BLaER1 treated with 17β-estradiol and CSF1 and Interleukin-3, amounts not matched to agents 10 nM and 100 nM (cell line): ENCODE measurements around the gene CPE.

ENCODE experiments used
- H3K27ac ChIP-seq, 11 experiments: shearing (Covaris generic); formaldehyde crosslinking; 2 replicates each; pipeline ENCODE4 v1.8.1; 2022
- H3K27me3 ChIP-seq, 11 experiments: shearing (Covaris generic); formaldehyde crosslinking; 2 replicates each; pipeline ENCODE4 v1.8.1; 2022
- H3K36me3 ChIP-seq, 11 experiments: shearing (Covaris generic); formaldehyde crosslinking; 2 replicates each; pipeline ENCODE4 v1.8.1; 2022
- H3K4me1 ChIP-seq, 10 experiments: shearing (Covaris generic); formaldehyde crosslinking; 2 replicates each; pipeline ENCODE4 v1.8.1; 2022
- H3K4me2 ChIP-seq, 11 experiments: shearing (Covaris generic); formaldehyde crosslinking; 2 replicates each; pipeline ENCODE4 v1.8.1; 2022
- H3K4me3 ChIP-seq, 10 experiments: shearing (Covaris generic); formaldehyde crosslinking; 2 replicates each; pipeline ENCODE4 v1.8.1; 2022
- H3K9ac ChIP-seq, 11 experiments: shearing (Covaris generic); formaldehyde crosslinking; 2 replicates each; pipeline ENCODE4 v1.8.1; 2022
- H3K9me3 ChIP-seq, 11 experiments: shearing (Covaris generic); formaldehyde crosslinking; replicated peaks in 1 of 11; 2 replicates each; pipeline ENCODE4 v1.8.1; 2022
- H4K20me1 ChIP-seq, 11 experiments: shearing (Covaris generic); formaldehyde crosslinking; 2 replicates each; pipeline ENCODE4 v1.8.1; 2022
- Cebpa-rat ChIP-seq, 11 experiments: shearing (Covaris generic); IDR thresholded peaks; 2 replicates each; pipeline ENCODE4 v1.8.1; 2022

Gene CPE

DNA sequence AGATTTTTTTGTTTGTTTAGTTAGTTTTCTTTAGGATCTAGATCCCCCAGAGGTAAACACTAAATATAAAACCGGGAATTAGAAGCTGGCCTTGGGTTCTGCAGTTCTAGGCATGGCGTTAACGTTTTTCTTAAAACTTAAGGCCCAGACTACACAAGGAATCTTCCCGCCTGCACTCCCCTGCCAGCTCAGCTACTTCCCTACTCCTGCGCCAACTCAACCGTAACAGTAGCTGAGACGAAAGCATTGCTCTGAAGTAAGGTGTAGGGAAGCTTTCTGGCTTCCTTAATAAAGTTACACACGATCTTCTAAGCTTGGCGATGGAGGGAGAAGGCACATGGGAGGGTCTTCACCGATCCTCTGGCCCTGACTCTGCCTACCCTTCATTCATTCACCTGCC, 37.1 kb downstream of the CPE start:
- Histone ChIP-seq H4K20me1 (no peaks in the 10 kb centered on the region), H3K9ac (no peak overlapping the region), H3K27ac (no peak overlapping the region), H3K4me3 (no peak overlapping the region), H3K4me1 (no peaks in the 10 kb centered on the region), H3K9me3 (no peaks in the 10 kb centered on the region), H3K4me2 (no peak overlapping the region), H3K27me3 (no peaks in the 10 kb centered on the region), H3K36me3 (no peaks in the 10 kb centered on the region)
- TF ChIP-seq Cebpa-rat (IDR thresholded peaks at IDR 0.05): no peak

DNA sequence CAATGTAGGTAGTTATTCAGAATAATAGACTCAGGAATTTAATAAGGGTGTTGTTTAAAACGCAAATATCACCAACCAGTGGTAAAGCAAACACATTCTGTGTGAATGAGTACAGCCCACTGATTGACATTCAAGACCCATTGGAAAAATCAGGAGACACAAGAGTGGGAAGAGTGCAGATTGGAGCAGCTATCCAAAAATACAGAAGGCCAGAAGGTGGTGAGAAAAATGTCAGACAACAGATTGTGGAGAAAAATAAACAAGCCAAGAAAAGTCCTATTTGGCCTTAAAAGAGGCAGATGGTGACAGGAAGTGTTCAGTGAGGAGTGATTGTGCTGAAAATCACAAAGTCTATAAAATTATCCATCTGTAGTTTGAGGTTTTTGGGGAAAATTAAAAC, 39.3 kb downstream of the CPE start:
- TF ChIP-seq Cebpa-rat (IDR thresholded peaks at IDR 0.05): no peak
- H3K4me1 ChIP-seq: no peaks in the 10 kb centered on the region
- no peak overlapping the region for H3K9ac ChIP-seq
- no peaks in the 10 kb centered on the region for H3K9me3 ChIP-seq
- H3K27ac ChIP-seq: no peak overlapping the region
- no peaks in the 10 kb centered on the region for H3K36me3 ChIP-seq
- H3K4me3 ChIP-seq: no peak overlapping the region
- no peaks in the 10 kb centered on the region for H4K20me1 ChIP-seq
- no peaks in the 10 kb centered on the region for H3K27me3 ChIP-seq
- no peak overlapping the region for H3K4me2 ChIP-seq

DNA sequence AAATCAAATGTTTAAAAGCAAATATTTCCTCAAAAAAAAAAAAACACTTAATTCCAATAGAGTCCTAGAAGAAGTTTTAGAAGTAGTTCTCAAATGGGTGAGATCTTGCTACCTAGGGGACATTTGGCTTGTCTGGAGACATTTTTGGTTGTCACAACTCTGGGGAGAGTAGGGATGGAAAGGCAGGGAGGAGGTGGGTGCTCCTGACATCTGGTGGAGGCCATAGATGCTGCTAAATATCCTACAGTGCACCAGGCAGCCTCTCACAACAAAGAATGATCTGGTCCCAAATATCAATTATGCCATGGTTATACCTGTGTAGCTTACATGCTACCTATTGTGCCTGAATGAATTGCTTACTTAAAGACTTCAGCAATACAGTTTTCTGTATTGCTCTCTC, 46.8 kb downstream of the CPE start:
- Histone ChIP-seq H3K9ac (no peak overlapping the region), H3K4me2 (no peak overlapping the region), H3K27me3 (no peaks in the 10 kb centered on the region), H3K4me3 (no peak overlapping the region), H3K27ac (no peak overlapping the region), H3K9me3 (peaks cover 8 to 24% (median 15%) of the 10 kb centered on the region in 11 experiments; a peak in 21 of 22 replicates), H3K4me1 (peaks cover 0 to 9% (median 0%) of the 10 kb centered on the region in 10 experiments; a peak in 4 of 20 replicates), H4K20me1 (no peaks in the 10 kb centered on the region), H3K36me3 (no peaks in the 10 kb centered on the region)
- no peak for TF ChIP-seq Cebpa-rat (IDR thresholded peaks at IDR 0.05)

DNA sequence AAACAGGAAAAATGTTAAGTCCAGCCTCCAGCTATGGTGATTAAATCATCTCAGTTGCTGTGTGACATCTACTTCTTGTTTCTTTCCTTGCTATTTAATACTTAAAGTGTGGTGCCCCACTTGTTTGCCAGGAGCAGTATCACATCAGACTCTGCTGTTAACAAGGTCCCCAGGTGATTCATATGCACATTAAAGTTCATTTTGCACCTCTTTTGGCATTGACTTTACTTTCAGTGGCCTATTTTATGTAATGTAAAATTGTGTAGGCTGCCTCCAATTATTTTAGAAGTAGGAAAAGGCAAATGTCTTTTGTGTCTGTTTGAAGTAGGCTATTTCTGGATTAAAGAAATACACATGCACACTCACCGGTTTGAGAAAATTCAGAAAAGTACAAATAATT, 47.5 kb downstream of the CPE start:
- no peak overlapping the region for H3K9ac ChIP-seq
- H3K4me3 ChIP-seq: no peak overlapping the region
- H3K9me3 ChIP-seq: peaks cover 8 to 24% (median 15%) of the 10 kb centered on the region in 11 experiments; a peak in 21 of 22 replicates
- H3K4me2 ChIP-seq: no peak overlapping the region
- H3K36me3 ChIP-seq: no peaks in the 10 kb centered on the region
- no peaks in the 10 kb centered on the region for H4K20me1 ChIP-seq
- no peak for TF ChIP-seq Cebpa-rat (IDR thresholded peaks at IDR 0.05)
- no peak overlapping the region for H3K27ac ChIP-seq
- no peaks in the 10 kb centered on the region for H3K27me3 ChIP-seq
- peaks cover 0 to 9% (median 0%) of the 10 kb centered on the region in 10 experiments; a peak in 4 of 20 replicates for H3K4me1 ChIP-seq

DNA sequence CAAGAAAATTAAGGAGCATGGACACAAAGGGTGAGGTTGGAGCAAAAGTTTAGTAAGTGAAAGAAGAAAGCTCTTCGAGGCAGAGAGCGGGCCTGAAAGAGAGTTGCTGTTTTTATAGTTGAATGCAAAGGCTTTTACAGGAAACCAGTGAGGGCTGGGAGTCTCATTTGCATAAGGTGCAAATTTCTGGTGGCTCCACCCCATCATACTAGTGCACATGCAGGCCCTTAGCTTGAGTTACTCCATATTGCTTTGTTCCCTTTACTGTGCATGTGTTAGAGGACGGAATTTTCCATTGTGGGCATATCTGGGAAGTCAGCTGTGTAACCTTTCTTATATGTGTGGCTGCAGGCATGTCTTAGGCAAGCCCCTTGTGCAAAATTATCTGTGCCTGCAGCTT, 48.0 kb downstream of the CPE start:
- H3K4me2 ChIP-seq: no peak overlapping the region
- no peaks in the 10 kb centered on the region for H3K36me3 ChIP-seq
- H3K27me3 ChIP-seq: no peaks in the 10 kb centered on the region
- H3K27ac ChIP-seq: no peak overlapping the region
- H3K9me3 ChIP-seq: peaks cover 8 to 24% (median 15%) of the 10 kb centered on the region in 11 experiments; a peak in 21 of 22 replicates
- H3K9ac ChIP-seq: no peak overlapping the region
- H3K4me1 ChIP-seq: peaks cover 0 to 9% (median 0%) of the 10 kb centered on the region in 10 experiments; a peak in 4 of 20 replicates
- H4K20me1 ChIP-seq: no peaks in the 10 kb centered on the region
- H3K4me3 ChIP-seq: no peak overlapping the region
- no peak for TF ChIP-seq Cebpa-rat (IDR thresholded peaks at IDR 0.05)

DNA sequence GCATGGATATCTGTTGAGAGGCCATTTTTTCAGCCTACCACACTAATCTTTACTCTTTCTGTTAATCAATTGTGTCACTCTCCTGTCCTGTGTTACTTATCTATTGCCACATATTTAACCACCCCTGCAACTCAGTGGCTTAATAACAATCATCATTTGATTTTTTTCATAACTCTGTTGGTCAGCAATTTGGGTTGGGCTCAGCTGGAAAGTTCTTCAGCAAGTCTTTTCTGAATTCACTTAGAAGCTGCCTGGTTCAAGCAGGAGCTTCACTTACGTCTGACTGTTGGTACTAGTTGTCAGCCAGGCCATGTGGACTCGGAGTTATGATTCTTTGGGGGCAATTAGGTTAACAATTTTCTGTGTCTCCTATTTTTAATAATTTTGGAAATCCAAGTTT, 50.1 kb downstream of the CPE start:
- no peak overlapping the region for H3K9ac ChIP-seq
- no peaks in the 10 kb centered on the region for H3K36me3 ChIP-seq
- H4K20me1 ChIP-seq: no peaks in the 10 kb centered on the region
- H3K27ac ChIP-seq: no peak overlapping the region
- no peak for TF ChIP-seq Cebpa-rat (IDR thresholded peaks at IDR 0.05)
- H3K9me3 ChIP-seq: peaks cover 8 to 24% (median 15%) of the 10 kb centered on the region in 11 experiments; a peak in 21 of 22 replicates
- peaks cover 0 to 9% (median 0%) of the 10 kb centered on the region in 10 experiments; a peak in 4 of 20 replicates for H3K4me1 ChIP-seq
- H3K4me2 ChIP-seq: no peak overlapping the region
- H3K27me3 ChIP-seq: no peaks in the 10 kb centered on the region
- H3K4me3 ChIP-seq: no peak overlapping the region

DNA sequence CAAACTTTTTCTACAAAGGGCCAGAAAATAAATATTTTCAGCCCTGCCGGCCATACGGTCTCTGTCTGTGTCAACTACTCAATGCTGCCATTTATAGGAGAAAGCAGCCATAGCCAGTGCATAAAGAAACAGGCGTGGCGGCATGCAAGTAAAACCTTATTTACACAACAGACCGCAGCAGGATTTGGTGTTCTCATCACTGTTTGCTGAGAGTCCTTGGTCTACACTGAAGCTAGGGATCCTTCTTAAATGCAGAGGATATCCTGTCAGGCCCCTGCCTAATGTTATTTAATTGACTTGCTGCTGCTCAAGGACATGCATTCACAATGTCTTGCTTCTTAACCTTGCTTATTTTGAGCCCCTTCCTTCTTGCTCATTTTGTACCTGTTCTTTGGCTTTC, 54.7 kb downstream of the CPE start:
- no peaks in the 10 kb centered on the region for H3K4me1 ChIP-seq
- no peak overlapping the region for H3K9ac ChIP-seq
- H3K27me3 ChIP-seq: no peaks in the 10 kb centered on the region
- H3K9me3 ChIP-seq: peaks cover 0 to 2% (median 0%) of the 10 kb centered on the region in 11 experiments; a peak in 2 of 22 replicates
- no peaks in the 10 kb centered on the region for H3K36me3 ChIP-seq
- H3K4me2 ChIP-seq: no peak overlapping the region
- H4K20me1 ChIP-seq: no peaks in the 10 kb centered on the region
- no peak overlapping the region for H3K27ac ChIP-seq
- no peak overlapping the region for H3K4me3 ChIP-seq
- no peak for TF ChIP-seq Cebpa-rat (IDR thresholded peaks at IDR 0.05)

DNA sequence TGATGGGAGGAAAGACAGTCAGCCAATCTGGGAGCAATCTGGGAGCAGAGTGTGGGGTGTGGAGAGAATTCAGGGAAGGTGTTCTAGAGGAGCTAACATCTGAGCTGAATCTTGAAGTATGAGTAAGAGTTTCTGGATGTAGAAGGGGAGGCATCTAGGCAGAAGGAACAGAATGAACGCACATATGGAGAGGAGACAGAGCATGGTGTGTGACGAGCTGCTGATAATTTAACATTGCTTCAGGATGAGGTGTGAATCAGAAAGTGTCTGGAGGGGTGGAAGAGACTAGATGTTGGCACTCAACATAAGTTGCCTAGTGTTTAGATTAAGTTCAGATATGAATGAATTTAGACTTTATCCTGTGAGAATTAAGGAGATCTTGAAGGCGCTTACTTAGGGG, 58.9 kb downstream of the CPE start:
- Histone ChIP-seq H3K4me2 (no peak overlapping the region), H3K27ac (no peak overlapping the region), H3K36me3 (no peaks in the 10 kb centered on the region), H3K4me1 (no peaks in the 10 kb centered on the region), H4K20me1 (no peaks in the 10 kb centered on the region), H3K9me3 (no peaks in the 10 kb centered on the region), H3K9ac (no peak overlapping the region), H3K4me3 (no peak overlapping the region), H3K27me3 (no peaks in the 10 kb centered on the region)
- no peak for TF ChIP-seq Cebpa-rat (IDR thresholded peaks at IDR 0.05)

DNA sequence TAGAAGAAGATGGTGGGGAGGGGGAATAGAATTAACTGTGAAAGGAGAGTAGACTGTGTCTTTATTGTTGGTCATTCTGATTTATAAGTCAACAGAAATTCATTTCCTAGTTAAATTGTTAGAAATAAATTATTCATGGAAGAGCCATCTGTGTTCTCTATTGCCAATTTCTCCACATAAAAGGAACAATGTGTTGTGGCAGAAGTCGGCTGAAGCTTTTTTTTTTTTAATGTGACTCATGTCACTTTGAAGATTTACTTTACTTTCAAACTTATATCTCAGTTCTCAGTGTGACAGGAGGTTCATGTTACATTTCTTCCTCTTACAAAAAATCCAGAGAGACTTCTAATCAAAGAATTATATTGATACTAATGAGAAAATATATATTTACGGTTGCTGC, 60.5 kb downstream of the CPE start:
- Histone ChIP-seq H4K20me1 (no peaks in the 10 kb centered on the region), H3K27me3 (no peaks in the 10 kb centered on the region), H3K9me3 (no peaks in the 10 kb centered on the region), H3K27ac (no peak overlapping the region), H3K4me1 (peaks cover 0 to 8% (median 0%) of the 10 kb centered on the region in 10 experiments; a peak in 2 of 20 replicates), H3K4me2 (no peak overlapping the region), H3K9ac (no peak overlapping the region), H3K36me3 (no peaks in the 10 kb centered on the region), H3K4me3 (no peak overlapping the region)
- no peak for TF ChIP-seq Cebpa-rat (IDR thresholded peaks at IDR 0.05)

DNA sequence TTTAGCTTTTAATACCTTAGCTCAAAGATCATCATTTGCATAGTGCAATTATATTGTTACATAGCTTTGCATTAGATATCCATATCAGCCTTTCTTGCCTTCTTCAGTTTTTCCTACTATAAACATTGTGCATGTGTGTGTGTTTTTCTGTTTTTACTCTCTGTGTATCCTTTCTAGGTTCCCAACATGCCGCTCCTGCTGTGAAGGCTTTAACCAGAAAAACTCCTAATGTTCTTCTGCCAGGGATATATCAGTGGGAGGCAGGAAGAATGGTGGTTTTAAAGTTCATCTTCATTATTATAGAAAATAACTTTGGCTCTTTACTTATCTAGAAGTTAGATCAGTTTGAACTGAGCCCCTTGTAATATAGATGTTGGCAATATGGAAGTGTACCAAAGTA, 61.2 kb downstream of the CPE start:
- Histone ChIP-seq H3K9ac (no peak overlapping the region), H3K4me1 (peaks cover 0 to 8% (median 0%) of the 10 kb centered on the region in 10 experiments; a peak in 2 of 20 replicates), H3K9me3 (no peaks in the 10 kb centered on the region), H3K4me3 (no peak overlapping the region), H3K27ac (no peak overlapping the region), H3K36me3 (no peaks in the 10 kb centered on the region), H4K20me1 (no peaks in the 10 kb centered on the region), H3K27me3 (no peaks in the 10 kb centered on the region), H3K4me2 (no peak overlapping the region)
- no peak for TF ChIP-seq Cebpa-rat (IDR thresholded peaks at IDR 0.05)
